Forelimb muscle (tissue), 1 donor: ENCODE data around the gene MTHFR. TPM values are rescaled to one million over a fixed set of nuclear protein-coding genes. Genes with fewer than 3 reads are reported as not detected.

Experiments
- DNase-seq: peaks from one replicate; pipeline ENCODE4 v3.0.0-alpha.2; 2013; ENCODE audit warnings: low read depth
- polyA plus RNA-seq: library from polyadenylated mRNA; unstranded; fragments of 120-200 nt; gene quantifications from one replicate; pipeline ENCODE4 v1.2.1, GENCODE V29; 2013; ENCODE audit not compliant: insufficient read length

MTHFR gene
- polyA plus RNA-seq, 1 donor: 38.7 TPM

DNA sequence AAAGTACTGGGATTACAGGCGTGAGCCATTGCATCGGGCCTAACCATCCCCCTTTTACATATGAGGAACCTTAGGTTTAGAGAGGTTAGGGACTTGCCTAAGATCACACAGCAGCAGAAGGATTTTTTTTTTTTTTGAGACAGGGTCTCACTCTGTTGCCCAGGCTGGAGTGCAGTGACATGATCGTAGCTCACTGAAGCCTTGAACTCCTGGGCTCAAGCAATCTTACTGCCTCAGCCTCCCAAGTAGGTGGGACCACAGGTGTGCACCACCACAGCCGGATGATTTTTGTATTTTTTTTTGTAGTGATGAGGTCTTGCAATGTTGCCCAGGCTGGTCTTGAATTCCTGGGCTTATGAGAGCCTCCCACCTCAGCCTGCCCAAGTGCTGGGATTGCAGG is 46.0 kb downstream of the MTHFR start:
- no peak for DNase-seq

DNA sequence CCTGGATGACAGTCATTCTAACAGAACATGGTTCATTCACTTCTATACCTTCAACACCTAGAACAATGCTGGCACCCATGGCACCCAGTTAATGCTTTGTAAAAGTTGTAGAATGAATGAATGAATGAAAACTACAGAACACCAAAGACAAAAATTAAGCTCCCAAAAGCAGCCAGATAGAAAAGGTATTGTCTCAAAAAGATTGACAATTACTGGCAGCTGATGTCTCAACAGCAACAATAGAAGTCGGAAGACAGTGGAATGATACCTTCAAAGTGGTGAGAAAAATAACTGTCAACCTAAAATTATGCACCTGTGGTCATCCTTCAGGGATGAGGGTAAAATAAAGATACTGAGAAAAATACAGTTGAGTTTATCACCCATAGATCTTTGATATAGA is 48.7 kb downstream of the MTHFR start:
- no peak for DNase-seq

DNA sequence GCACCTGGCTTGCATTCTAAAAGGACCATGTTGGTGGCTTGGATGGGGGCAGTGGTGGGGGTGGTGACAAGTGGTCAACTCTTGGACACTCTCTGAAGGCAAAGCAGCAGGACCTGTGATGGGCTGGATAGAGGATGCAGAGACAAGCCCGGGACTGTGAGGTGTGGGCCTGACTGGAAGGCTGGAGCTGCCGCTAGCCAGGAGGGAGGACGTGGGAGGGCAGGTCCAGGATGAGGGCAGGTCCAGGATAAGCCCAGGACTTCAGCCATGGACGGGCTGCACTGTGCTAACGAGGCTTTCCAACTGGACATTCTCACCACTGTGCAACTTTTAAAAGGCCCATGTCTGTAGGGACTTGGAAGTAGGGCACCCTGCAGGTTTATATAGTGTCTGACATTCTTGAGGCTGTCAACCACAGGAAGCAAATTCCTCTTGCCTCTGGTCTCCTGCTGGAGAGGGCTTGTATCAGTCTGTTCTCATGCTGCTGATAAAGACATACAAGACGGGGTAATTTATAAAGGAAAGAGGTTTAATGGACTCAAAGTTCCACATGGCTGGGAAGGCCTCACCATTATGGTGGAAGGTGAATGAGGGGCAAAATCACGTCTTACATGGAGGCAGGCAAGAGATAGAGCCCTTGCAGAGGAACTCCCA is 52.1 kb downstream of the MTHFR start:
- no peak for DNase-seq

DNA sequence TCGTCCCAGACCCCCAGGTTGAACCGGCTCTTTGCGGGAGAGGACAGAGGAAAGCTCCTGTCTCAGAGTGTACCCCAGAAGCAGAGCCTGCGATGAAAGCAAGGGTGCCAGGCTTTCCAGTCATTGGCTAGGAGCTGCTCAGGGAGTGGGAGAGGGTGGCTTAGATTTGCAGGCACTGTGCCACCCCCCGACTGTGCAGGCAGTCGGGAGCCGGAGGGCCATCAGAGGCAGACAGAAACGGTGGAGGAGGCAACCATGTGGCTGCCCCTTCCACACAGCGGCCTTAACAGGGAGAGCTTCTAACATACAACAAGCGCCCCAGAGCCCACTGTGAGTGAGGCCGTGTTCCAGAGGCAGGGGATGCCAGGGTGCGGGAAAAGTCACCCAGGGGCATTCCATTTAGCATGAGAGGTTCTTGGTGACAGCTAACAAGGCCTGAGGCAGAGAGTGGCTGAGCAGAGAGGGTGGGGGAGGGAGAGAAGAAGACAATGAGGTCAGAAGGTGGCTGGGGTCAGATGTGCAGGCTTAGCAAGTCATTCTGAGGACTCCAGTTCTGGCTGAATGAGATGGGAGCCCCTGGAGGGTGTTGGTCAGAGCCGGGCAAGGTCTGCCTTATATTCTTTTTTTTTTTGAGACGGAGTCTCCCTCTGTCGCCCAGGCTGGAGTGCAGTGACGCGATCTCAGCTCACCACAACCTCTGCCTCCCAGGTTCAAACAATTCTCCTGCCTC is 53.2 kb downstream of the MTHFR start:
- DNase-seq: no peak

DNA sequence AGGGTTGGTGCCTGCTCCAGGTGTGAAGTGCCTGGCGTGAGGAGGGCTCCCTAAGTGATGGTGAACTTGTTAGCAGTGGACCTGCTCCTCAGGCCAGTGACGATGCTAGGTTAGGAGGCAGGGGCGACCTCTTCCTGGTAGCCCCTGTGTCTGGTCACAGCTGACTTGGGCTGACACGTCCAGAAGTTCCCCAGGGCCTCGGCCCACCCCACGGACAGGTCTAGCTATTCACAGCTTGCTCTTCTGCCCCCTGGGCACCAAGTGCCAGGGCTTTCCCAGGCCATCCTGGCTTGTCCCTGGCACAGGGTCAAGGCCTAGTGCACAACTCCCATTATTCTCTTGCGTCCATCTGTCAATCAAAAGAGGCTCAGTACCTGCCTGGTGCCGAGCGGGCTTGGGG is 54.7 kb downstream of the MTHFR start:
- DNase-seq: no peak

DNA sequence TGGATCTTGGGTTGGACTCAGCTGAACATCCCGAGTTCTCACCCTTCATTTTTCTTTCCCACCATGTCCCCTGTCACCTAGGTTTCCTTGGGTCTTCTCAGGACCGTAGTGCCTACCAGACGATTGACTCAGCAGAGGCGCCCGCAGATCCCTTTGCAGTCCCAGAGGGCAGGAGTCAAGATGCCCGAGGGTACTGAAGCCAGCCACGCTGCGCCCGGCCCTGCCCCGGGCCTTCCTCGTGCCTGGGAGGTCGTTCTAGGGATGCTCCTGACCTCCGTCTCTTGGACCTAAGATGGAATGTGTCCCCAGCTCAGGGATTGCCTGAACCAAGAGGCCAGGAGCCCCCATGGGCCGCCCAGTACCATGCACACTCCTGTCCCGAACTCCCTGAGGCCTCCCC is 55.8 kb downstream of the MTHFR start:
- DNase-seq: no peak

DNA sequence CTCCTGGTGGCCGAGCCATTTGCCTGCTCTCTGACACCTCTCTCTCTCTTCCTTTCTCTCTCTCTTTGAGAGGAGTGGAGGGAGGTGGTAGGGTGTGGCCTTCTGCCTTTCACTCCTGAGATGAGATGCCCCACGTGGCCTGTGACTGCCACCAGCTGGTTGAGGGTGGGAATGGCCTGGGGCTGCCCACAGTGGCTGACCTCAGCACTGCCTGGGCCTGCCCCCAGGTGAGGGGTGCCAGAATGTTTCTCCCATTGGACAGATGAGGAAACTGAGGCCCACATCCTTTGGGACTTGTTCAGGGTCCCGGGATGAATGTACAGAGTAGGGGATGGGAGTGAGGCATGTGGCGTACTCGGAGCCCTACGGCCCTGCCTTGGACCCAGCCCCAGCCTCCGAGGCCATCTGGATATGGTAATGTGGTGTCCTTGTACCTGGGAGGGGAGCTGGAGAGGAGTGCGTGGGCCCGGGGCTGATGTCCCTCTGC is 56.5 kb downstream of the MTHFR start:
- DNase-seq: no peak

DNA sequence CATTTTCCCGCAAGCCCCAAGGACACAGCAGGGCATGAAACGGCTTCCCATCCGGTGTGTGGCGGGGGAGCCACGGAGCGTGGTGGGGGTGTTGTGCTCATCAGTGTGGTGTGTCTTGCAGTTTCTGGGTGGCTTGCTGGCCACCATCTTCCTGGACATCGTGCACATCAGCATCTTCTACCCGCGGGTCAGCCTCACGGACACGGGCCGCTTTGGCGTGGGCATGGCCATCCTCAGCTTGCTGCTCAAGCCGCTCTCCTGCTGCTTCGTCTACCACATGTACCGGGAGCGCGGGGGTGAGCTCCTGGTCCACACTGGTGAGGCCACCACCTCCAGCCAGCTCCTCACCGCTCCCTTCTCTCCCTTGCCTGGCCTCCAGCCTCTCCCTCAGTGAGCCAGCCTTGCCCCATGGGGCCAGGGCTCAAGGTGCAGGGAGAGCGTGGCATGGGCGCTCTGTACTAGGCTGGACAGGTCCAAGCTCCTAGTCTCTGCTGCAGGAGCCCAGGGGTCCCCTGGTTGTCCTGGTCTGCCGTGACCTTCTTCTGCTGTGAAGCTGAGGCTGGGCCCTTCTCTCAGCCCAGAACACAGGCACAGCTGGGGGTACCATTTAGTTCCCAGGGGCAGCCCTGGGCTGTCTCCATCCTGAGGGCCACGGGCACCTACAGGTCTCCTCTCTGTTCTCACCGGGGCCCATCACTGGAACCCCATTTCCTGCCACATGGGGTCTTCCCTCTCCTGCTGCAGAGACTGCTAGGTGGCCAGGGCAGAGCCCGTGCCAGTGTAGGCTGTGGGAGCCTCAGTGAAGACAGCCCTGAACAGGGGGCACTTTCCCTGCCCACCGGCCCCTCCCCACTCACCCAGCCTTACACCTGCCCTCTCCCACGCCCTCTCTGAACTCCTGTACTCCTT is 57.2 kb downstream of the MTHFR start:
- no peak for DNase-seq

DNA sequence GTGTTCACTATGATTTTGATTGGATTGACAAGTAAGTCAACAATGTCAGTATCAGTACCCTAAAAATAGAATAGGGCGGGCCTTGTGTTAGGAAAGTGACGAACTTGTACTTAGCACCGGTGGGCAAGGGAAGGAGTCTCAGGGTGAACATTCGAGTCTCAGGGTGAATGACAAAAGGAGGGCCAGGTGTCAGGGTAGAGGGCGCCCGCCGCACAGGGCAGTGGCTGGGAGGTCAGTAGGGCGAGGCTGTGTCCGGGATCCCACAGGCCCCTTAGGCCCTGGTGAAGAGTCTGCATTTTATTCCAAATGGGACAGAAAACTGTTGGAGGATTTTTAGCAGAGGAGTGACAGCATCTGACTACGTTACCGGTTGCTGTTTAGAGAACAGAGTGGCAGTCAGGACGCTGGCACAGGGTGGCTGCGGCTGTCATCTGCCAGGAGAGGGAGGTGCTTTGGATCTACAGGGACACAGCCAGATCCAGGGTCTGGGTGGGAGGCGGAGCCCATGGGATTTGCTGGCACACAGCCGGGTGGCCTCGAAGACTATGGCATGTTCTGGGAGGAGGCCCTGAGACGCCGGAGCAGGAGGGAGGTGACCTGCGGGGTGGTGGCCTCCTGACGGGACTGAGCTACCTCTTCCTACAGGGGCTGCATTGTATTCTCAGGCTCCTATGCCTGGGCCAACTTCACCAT is 58.8 kb downstream of the MTHFR start:
- no peak for DNase-seq

DNA sequence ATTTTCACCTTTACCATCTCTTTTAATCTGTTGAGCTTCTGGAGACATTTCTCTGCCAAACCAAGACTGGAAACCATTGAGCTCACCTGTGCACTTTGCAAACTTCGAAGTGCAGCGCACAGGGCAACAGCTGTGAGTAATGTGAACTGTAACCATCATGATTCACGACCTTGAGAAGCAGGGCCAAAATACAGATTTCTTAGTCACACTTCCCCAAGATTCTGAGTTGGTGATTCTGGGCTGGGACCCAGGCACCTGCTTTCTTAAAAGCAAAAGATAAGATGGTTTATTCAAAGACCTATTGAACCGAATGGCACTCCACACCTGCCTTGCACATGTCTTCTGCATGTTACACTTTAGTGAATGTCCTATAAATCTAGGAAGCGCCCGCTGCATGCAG is 59.7 kb downstream of the MTHFR start:
- no peak for DNase-seq

DNA sequence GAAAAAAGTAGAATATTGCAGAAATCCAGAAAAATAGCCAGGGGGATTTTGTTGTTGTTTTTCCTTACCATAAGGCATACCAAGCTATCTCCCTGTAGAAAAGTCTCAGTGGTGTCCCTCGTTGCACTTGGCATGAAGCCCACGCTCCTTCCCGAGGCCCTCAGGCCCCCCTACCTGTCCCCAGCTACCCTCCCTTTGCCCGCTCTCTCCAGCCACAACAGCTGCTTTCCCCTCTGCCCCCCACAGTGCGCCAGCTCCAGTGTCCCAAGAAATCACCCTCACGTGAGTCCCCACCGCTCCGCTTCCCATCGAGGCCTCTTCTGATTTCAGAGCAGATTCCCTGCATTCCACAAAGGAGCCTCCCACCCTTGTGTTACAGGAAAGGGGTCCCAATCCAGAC is 61.5 kb downstream of the MTHFR start:
- DNase-seq: no peak

DNA sequence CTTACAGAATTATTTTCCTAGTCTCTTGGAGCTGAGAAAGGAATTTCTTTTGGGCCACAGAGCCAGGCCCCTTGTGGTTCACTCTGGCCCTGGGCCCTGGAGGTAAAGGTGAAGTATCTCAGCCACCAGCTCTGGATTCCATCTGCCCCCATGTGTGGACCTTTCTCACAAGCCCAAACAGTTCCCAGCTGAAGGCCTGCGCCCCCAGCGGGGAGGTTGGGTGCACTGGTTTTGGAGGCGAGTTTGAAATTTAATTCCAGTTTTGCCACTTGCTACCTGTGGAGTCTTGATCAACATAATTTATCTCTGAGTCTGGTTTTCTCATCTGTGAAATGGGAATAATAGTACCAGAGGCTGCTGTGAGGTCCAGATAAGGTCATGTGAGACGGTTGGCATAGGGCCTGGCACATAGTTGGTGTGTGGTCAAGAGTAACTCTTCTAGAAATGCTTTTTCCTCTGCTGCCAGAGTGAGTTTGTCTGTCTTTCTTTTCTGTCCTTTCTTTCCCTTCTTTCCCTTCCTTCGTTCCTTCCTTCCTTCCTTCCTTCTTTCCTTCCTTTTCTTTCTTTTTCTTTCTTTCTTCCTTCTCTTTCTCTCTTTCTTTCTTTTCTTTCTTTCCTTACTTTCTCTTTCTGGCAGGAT is 63.7 kb downstream of the MTHFR start:
- DNase-seq: no peak

DNA sequence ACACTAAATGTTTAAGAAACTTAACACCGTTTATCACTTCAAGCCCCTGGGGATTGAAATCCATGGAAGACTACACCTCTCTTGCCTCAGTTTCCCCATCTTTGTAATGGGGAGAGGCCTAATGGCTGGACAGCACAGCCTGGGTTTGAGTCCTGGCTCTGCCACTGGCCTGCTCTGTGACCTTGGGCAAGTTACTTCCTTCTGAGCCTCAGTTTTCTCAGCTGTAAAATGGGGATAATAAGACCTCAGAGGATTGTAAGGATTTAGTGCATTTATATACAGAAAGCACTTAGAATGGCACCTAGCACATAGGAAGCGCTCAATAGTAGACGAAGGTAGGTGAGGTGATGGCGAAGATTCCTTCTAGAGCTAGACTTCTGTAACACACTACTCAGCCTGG is 64.3 kb downstream of the MTHFR start:
- DNase-seq: no peak

DNA sequence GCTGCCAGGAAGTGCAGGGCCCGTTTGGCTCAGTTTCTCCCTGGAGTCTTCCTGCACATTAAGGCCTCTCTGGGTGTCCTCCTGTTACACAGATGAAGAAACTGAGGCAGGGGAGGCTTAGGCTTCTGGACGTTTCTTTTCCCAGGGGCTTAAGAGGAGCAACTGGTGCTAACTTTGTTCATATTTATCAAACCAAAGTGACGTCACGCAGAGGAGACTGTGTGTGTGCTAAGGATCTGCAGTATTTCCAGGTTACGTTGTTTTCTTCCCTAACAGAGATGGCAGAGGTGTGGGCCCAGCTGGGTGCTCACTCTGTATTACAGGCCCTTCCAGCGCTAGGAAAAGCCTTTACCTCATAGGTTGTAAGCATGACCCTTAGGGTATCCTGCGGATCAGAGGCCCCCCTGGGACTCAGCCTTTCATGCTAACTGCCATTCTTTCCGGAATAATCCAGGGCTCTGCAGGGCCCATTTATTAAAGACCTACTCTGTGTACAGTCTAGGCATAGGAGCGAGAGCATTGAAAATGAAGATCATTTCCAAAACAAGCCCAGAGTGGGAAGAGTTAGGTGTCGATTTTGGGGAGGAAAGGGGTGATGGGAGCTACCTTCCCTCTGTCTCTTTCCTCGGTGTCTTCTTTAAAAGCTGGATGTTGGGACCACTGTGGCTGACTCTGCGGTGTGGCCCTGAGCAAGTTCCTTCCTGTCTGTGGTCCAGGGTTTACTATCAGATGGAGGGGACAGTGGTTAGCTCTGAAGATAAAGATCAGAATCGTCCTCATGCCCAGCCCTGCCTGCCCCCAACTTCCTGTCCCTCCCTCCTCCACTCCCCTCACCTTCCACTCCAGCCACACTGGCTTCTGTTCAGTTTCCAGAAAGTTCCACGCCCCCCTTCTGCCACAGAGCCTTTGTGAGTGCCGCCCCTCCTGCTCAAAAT is 65.2 kb downstream of the MTHFR start:
- DNase-seq: no peak

DNA sequence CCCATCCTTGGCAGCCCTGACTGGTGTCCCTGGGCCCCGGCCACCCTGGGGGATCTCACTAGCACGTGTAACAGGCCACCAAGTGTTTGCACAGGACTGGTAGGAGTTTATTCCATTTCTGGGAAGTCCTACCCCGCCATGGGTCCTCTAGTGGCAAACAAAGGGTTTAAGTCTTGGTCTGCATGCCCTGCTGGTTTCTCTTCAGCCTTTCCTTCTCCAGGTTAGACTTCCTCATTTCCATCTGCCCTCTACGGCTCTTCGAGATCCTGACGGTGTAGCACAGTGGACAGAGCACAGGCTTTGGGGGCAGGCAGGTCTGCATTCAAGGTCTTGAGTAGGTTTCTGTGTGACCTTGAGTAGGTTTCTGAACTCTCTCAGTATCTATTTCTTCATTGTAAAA is 67.0 kb downstream of the MTHFR start:
- no peak for DNase-seq

DNA sequence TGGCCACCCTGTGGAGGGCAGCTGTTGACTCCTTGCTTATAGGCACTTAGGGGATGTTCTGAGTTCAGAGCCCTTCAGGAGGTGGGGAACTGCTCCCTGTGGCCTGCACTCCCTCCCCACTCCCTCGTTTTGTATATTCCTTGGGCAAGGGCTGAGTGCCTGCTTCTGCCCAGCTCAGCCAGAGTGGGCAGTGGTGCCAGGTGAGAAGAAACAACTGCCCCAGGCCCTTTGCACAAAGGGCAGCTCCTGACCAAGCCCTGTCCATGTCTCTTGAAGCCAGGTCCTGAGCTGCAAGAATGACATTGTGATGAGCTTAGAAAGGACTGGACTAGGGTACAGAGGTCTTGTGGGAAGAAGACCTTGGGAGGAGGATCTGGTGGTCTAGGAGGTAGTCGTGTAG is 67.7 kb downstream of the MTHFR start:
- no peak for DNase-seq

DNA sequence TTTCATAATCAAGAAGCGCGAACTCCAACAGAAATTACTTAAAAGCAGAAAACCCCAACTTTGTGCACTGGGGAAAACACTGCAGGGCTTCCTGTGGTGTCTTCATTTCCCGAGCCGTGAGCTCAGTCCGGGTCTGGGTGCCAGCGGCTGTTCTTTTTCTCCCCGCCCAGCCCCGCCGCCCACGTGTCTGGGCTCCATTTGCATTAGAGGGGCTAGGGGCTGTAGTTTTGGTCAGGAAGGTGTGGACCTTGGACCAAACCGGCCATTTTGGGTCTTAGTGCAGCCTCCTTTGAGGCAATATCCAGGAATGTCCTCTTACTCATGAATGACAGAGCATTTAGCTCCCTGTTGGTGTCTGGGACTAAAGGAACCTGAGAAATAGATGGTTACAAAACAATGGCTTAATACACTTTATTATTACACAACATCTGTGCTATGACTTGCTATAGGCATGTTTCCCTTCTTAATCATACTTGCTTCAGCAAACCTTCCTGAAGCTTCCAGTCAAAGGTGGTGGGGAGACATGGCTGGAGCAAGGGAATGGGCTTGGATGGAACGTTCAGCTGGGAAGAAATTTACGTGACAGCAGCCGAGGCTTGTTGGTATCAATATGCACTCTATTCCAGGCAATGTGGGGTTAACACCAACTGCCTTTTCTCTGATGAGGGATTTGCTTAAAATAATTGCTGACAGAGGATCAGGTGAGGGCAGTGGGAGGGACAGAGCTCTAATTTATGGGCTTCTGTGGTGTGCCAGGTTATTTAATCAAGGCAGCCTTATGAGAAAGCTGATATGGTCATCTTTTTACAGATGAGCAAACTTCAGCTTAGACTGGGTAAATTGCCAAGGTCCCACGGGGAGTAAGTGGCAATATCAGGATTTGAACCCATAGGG is 68.8 kb downstream of the MTHFR start:
- no peak for DNase-seq

DNA sequence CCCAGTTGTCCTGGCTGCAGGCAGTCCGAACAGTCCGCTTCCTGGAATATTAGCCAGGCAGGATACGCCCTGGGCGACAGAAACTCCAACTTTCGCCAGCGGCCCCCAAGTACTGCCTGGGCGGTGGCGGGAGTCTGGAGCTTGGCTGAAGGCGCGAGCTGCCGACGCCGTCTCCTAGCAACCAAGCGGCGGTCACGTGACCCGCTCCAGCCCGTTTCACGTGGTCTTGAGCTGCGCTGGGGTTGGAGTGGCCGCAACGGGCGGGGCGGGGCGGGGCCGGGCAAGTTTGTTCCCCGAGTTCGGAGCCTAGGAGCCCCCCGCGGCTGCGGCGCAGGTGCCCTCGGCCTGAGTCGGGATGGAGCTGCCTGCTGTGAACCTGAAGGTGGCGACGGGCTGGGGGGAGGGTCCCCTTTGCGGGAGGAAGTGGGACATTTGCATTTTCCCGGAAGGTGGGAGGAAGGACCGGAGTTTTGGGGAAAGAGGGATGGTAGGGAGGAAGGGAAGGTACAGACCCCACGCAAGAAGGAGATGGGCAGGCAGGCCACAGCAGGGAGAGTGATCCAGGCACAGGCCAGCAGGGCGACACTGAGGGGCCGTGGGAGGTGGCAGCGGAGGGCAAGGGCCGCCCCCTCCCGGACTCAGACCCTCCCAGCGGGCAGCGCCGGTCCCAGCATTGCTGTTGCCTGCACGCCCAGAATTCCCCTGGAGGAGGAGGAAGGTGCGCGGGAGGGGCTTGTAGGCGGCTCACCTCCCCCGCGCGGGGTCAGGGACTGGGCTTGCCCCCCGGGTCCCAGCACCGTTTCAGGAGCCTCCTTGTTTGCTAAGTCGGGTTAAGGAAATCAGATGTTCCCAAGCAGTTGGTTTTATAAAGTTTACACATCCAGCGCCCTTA is 69.7 kb downstream of the MTHFR start, which contains the start of gene AGTRAP:
TSS of gene AGTRAP (plus strand) at position 283 of the 892 bp plus-strand sequence. CDS start at position 356, 73 bp downstream.
- peak; percentile 87 for DNase-seq
